VCaP (cell line): ENCODE data around the gene IL36G.

Source experiments
- H3K27ac ChIP-seq: fragments of 450-650 bp; 2 replicates; pipeline ENCODE4 v1.5.1; 2017
- TF ChIP-seq, protein P1 (sequence below): fragments of 450-650 bp; conservative IDR thresholded peaks from 2 replicates; pipeline ENCODE4 v1.5.1; 2017; ENCODE audit warnings: mild to moderate bottlenecking, moderate library complexity

IL36G gene

GRCh38 chr2:112994648-112995047 lies 16.8 kb downstream of the IL36G start:
- TF ChIP-seq, protein P1, sequence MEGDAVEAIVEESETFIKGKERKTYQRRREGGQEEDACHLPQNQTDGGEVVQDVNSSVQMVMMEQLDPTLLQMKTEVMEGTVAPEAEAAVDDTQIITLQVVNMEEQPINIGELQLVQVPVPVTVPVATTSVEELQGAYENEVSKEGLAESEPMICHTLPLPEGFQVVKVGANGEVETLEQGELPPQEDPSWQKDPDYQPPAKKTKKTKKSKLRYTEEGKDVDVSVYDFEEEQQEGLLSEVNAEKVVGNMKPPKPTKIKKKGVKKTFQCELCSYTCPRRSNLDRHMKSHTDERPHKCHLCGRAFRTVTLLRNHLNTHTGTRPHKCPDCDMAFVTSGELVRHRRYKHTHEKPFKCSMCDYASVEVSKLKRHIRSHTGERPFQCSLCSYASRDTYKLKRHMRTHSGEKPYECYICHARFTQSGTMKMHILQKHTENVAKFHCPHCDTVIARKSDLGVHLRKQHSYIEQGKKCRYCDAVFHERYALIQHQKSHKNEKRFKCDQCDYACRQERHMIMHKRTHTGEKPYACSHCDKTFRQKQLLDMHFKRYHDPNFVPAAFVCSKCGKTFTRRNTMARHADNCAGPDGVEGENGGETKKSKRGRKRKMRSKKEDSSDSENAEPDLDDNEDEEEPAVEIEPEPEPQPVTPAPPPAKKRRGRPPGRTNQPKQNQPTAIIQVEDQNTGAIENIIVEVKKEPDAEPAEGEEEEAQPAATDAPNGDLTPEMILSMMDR: no peak
- H3K27ac ChIP-seq: no peak overlapping the region

DNA sequence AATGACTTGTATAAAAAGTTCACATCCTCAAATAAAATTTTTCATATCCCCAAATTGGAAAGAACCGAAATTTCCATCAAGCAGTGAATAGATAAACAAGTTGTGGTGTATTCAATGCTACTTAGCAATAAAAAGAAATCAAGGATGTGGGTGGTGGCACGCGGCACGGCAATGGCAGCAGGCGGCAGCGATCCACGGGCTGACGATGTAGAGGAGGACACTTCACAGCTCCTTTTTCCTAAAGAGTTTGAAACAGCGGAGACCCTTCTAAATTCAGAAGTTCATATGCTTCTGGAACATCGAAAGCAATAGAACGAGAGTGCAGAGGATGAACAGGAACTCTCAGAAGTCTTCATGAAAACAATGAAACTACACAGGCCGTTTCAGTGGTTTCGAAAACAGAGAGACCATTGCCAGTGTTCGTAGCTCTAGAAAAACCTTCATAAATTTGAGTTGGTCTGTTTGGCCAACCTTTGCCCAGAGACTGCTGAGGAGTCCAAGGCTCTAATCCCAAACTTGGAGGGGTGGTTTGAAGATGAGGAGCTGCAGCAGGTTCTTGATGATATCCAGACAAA lies 17.6 kb downstream of the IL36G start:
- TF ChIP-seq, protein P1: no peak
- no peak overlapping the region for H3K27ac ChIP-seq

DNA sequence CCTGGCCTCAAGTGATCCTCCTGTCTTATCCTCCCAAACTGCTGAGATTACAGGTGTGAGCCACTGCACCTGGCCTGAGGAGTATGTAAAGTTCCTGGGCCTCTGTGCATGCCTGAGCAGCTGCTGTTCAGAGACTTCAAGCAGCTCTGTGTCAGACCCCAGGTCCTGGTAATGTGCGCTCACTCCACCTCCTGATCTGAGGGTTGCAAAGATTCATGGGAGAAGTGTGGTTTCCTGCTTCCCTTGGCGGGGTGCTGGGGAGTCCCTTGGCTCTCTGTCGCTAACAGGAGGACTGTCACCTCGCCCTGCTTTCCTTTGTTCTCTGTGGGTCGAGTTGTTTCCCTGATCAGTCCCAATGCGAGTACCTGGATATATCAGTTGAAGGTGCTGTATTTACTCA lies 18.8 kb downstream of the IL36G start:
- no peak overlapping the region for H3K27ac ChIP-seq

GRCh38 chr2:112997151-112997550 lies 19.3 kb downstream of the IL36G start:
- H3K27ac ChIP-seq: no peak overlapping the region
- TF ChIP-seq, protein P1: no peak

More for the DNA sequence above, 18.8 kb downstream of the IL36G start:
- TF ChIP-seq, protein P1: no peak

GRCh38 chr2:113000436-113000835 lies 22.6 kb downstream of the IL36G start:
- TF ChIP-seq, protein P1: no peak
- H3K27ac ChIP-seq: no peak overlapping the region

GRCh38 chr2:113002677-113003076 lies 24.9 kb downstream of the IL36G start:
- H3K27ac ChIP-seq: no peak overlapping the region
- TF ChIP-seq, protein P1: no peak

- TF ChIP-seq, protein P1: no peak
- no peak within 1 kb of the TSS for H3K27ac ChIP-seq
Observed at GRCh38 chr2:113005030-113005509, 27.3 kb downstream of the IL36G start, which contains the start of gene IL36A. TSS of gene IL36A (plus strand) at chr2:113005459. CDS start at chr2:113005872, 413 bp downstream.
